Ramos (cell line): ENCODE measurements around the gene APOC1.
"Not testable (repeated sequence)": the region's sequence is repeated elsewhere in the genome, so short reads cannot be mapped to it uniquely, and the experiment has no call there.

Experiments used
- in situ Hi-C: fragments of 300-500 bp; cut with MboI; formaldehyde crosslinking; loops from one replicate; pipeline ENCODE4 v1.14.3; 2022; ENCODE audit warnings: low sequenced_read_pairs; ENCODE audit not compliant: unreplicated experiment

APOC1 gene

GRCh38 chr19:44908836-44909261 lies 5.6 kb upstream of the APOC1 start:
- in situ Hi-C loops, result loop anchor here (10.0 kb wide), 2 partner anchors 146 to 276 kb away; no protein-coding TSS in a partner anchor

- in situ Hi-C loops, result loop anchor here (10.0 kb wide), 2 partner anchors 145 to 275 kb away; no protein-coding TSS in a partner anchor
Measured at GRCh38 chr19:44909775-44910174, 4.6 kb upstream of the APOC1 start.

- in situ Hi-C loops, result not testable (repeated sequence)
Measured at GRCh38 chr19:44911896-44912295, 2.5 kb upstream of the APOC1 start.

- in situ Hi-C loops, result no loop called here
Measured at GRCh38 chr19:44912854-44913253, 1.6 kb upstream of the APOC1 start.

GRCh38 chr19:44913512-44914432 lies 636 bp upstream of the APOC1 start:
- in situ Hi-C loops, result not testable (repeated sequence)

GRCh38 chr19:44924243-44924725 lies 9.9 kb downstream of the APOC1 start:
- in situ Hi-C loops, result no loop called here

- in situ Hi-C loops, result no loop called here
Measured at GRCh38 chr19:44925114-44925891, 10.9 kb downstream of the APOC1 start.

GRCh38 chr19:44926245-44927077 lies 12.1 kb downstream of the APOC1 start:
- in situ Hi-C loops, result not testable (repeated sequence)

GRCh38 chr19:44927746-44928145 lies 13.3 kb downstream of the APOC1 start:
- in situ Hi-C loops, result no loop called here

- in situ Hi-C loops, result no loop called here
Measured at GRCh38 chr19:44930088-44930487, 15.7 kb downstream of the APOC1 start.

GRCh38 chr19:44931541-44931940 lies 17.1 kb downstream of the APOC1 start:
- in situ Hi-C loops, result no loop called here

GRCh38 chr19:44939668-44940067 lies 25.3 kb downstream of the APOC1 start:
- in situ Hi-C loops, result no loop called here

GRCh38 chr19:44942067-44942571 lies 27.7 kb downstream of the APOC1 start, which contains the start of gene APOC4:
TSS of gene APOC4 (plus strand) at chr19:44942237. CDS start at chr19:44942278, 41 bp downstream.
- in situ Hi-C loops, result no loop called here

GRCh38 chr19:44943801-44944249 lies 29.4 kb downstream of the APOC1 start:
- in situ Hi-C loops, result no loop called here

- in situ Hi-C loops, result no loop called here
Measured at GRCh38 chr19:44947041-44947581, 32.7 kb downstream of the APOC1 start.

- in situ Hi-C loops, result no loop called here
Measured at GRCh38 chr19:44948237-44948636, 33.8 kb downstream of the APOC1 start.

- in situ Hi-C loops, result no loop called here
Measured at GRCh38 chr19:44948763-44949374, 34.5 kb downstream of the APOC1 start.

- in situ Hi-C loops, result no loop called here
Measured at GRCh38 chr19:44949550-44949949, 35.1 kb downstream of the APOC1 start.
